T-helper 1 cell treated with Interleukin-12 subunit alpha and Interleukin-12 subunit beta and Interleukin-4 antibody, amounts not matched to agents 30 μg/mL and 1 μg/mL, for 36 hours (primary cell): ENCODE results near the gene EDIL3.

ENCODE experiments used
- H3K27ac Mint-ChIP-seq: one replicate; pipeline ENCODE4 v1.8.0; 2021; ENCODE audit warnings: mild to moderate bottlenecking, mixed read lengths
- H3K27me3 Mint-ChIP-seq: one replicate; pipeline ENCODE4 v1.8.0; 2021; ENCODE audit warnings: low read depth, mixed read lengths
- H3K36me3 Mint-ChIP-seq: one replicate; pipeline ENCODE4 v1.8.0; 2021; ENCODE audit warnings: low read depth, mixed read lengths
- H3K4me1 Mint-ChIP-seq: one replicate; pipeline ENCODE4 v1.8.0; 2021; ENCODE audit warnings: low read depth, mixed read lengths
- H3K4me3 Mint-ChIP-seq: one replicate; pipeline ENCODE4 v1.8.0; 2021; ENCODE audit warnings: mild to moderate bottlenecking, moderate library complexity, mixed read lengths
- H3K9me3 Mint-ChIP-seq: one replicate; pipeline ENCODE4 v1.8.0; 2021; ENCODE audit warnings: mixed read lengths

EDIL3 gene

DNA sequence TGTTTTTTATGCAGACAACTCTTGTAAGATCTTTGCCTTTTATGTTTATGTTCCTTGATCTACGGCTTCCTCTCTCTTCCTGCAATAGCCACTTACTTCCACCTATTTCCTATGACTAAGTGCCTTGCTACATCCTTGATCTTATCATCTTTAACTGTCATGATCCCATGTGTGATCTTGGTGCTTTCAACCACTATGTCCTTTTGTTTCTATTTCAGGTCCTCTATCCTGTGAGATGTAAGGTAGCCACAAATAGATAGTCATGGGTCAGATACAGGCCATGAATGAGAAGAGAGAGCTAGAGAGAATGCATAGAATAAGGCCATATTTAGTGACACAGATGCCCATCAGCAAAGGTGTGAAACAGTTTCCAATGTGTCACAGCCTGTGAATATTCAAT lies 420.4 kb downstream of the EDIL3 start:
- Mint-ChIP-seq H3K36me3 (no peaks in the 10 kb centered on the region), H3K27me3 (no peaks in the 10 kb centered on the region), H3K4me3 (no peak overlapping the region), H3K9me3 (no peaks in the 10 kb centered on the region), H3K4me1 (no peaks in the 10 kb centered on the region), H3K27ac (no peak overlapping the region)

- H3K4me1 Mint-ChIP-seq, result no peaks in the 10 kb centered on the region
- no peaks in the 10 kb centered on the region for H3K9me3 Mint-ChIP-seq
- H3K4me3 Mint-ChIP-seq, result no peak overlapping the region
- no peak overlapping the region for H3K27ac Mint-ChIP-seq
- H3K36me3 Mint-ChIP-seq, result no peaks in the 10 kb centered on the region
- H3K27me3 Mint-ChIP-seq, result no peaks in the 10 kb centered on the region
Measured at GRCh38 chr5:83957188-83957587, 427.5 kb downstream of the EDIL3 start.

DNA sequence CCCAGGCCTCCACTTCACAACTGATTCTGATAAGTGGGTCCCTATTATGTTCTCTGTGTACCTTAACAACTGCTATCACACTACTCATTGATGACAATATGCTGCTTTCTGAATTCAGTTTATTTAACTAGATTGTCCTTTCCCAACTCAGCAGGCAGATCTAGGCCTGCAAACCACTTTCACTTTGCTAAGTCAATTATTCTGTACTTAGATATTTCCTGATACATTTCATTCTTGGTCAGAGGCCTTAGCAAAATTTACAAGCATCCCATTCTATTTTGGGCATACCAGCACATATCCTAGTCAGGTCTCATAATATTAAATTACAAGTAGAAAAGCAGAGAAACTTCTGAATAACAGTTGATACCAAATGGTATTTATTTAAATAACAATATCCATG lies 428.3 kb downstream of the EDIL3 start:
- no peak overlapping the region for H3K4me3 Mint-ChIP-seq
- no peaks in the 10 kb centered on the region for H3K36me3 Mint-ChIP-seq
- H3K9me3 Mint-ChIP-seq, result no peaks in the 10 kb centered on the region
- no peaks in the 10 kb centered on the region for H3K4me1 Mint-ChIP-seq
- H3K27me3 Mint-ChIP-seq, result no peaks in the 10 kb centered on the region
- H3K27ac Mint-ChIP-seq, result no peak overlapping the region

DNA sequence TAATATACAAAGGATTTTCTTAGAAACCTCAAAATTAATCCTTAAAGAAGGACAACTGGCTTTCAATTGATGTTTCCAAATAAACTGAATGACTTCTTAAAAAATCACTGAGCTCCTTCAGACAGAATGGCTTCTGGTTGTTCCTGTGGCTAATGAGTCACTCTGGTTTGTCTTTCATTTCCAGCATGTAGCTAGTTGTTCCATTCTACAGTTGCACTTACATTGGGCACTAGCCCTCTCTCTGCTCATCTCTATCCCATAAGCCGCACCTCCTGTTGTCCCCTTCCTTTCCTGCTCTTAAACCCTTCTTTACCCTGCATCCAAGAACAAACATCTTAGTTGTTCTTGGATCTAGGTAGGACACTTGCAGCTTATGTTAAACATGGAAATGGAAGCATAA lies 428.8 kb downstream of the EDIL3 start:
- no peak overlapping the region for H3K27ac Mint-ChIP-seq
- no peaks in the 10 kb centered on the region for H3K4me1 Mint-ChIP-seq
- no peaks in the 10 kb centered on the region for H3K27me3 Mint-ChIP-seq
- no peaks in the 10 kb centered on the region for H3K9me3 Mint-ChIP-seq
- H3K4me3 Mint-ChIP-seq, result no peak overlapping the region
- H3K36me3 Mint-ChIP-seq, result no peaks in the 10 kb centered on the region

- H3K4me3 Mint-ChIP-seq, result no peak overlapping the region
- H3K36me3 Mint-ChIP-seq, result no peaks in the 10 kb centered on the region
- no peak overlapping the region for H3K27ac Mint-ChIP-seq
- H3K4me1 Mint-ChIP-seq, result no peaks in the 10 kb centered on the region
- H3K9me3 Mint-ChIP-seq, result no peaks in the 10 kb centered on the region
- H3K27me3 Mint-ChIP-seq, result no peaks in the 10 kb centered on the region
Measured at GRCh38 chr5:83947763-83948162, 436.9 kb downstream of the EDIL3 start.

DNA sequence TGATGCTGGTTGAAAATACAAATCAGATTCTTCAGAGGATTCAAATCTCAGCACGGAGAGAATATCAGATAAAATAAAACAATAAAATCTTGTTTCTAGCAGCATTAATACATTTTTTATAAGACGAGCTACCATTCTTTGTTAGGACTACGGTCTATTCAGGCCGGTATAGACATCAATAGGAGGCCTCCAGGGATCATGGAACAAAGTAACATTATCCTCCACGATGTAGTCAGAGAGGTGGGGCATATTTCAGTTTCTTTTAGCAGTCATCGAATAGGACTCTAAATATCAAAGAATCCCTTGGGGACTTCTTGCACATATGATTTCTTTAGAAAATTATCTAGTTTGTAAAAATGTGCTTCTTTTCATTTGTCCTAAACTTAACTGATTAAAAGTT lies 438.2 kb downstream of the EDIL3 start:
- H3K27me3 Mint-ChIP-seq, result no peaks in the 10 kb centered on the region
- no peak overlapping the region for H3K4me3 Mint-ChIP-seq
- no peaks in the 10 kb centered on the region for H3K4me1 Mint-ChIP-seq
- no peaks in the 10 kb centered on the region for H3K9me3 Mint-ChIP-seq
- H3K27ac Mint-ChIP-seq, result no peak overlapping the region
- no peaks in the 10 kb centered on the region for H3K36me3 Mint-ChIP-seq

DNA sequence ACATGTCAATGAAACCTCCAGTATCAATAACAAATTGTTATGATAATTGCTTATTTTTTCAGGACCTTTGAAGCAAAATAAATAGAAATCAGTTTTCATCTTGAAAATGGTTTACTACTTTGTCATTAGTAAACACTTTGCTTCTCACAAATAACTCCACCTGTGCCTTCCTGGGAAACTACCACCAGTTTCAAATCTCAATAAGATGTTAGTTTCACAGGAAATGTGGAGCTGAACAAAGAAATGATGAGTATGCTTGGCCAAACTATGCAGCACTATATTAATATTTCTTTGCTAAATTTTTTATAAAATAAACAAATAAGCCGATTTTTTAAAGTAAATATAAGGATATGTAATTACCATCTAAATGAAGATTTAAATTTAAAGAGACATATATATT lies 442.5 kb downstream of the EDIL3 start:
- Mint-ChIP-seq H3K4me3 (no peak overlapping the region), H3K36me3 (no peaks in the 10 kb centered on the region), H3K27me3 (no peaks in the 10 kb centered on the region), H3K4me1 (no peaks in the 10 kb centered on the region), H3K27ac (no peak overlapping the region), H3K9me3 (no peaks in the 10 kb centered on the region)

- no peaks in the 10 kb centered on the region for H3K36me3 Mint-ChIP-seq
- H3K27ac Mint-ChIP-seq, result no peak overlapping the region
- H3K27me3 Mint-ChIP-seq, result no peaks in the 10 kb centered on the region
- no peaks in the 10 kb centered on the region for H3K9me3 Mint-ChIP-seq
- H3K4me3 Mint-ChIP-seq, result no peak overlapping the region
- no peaks in the 10 kb centered on the region for H3K4me1 Mint-ChIP-seq
Measured at GRCh38 chr5:83937837-83938236, 446.8 kb downstream of the EDIL3 start.

GRCh38 chr5:83931969-83932368 lies 452.7 kb downstream of the EDIL3 start:
- H3K4me1 Mint-ChIP-seq, result no peaks in the 10 kb centered on the region

GRCh38 chr5:83927140-83927733 lies 457.4 kb downstream of the EDIL3 start:
- Mint-ChIP-seq H3K27me3 (no peaks in the 10 kb centered on the region), H3K9me3 (no peaks in the 10 kb centered on the region), H3K36me3 (no peaks in the 10 kb centered on the region), H3K27ac (no peak overlapping the region), H3K4me1 (no peaks in the 10 kb centered on the region), H3K4me3 (no peak overlapping the region)

More at GRCh38 chr5:83931969-83932368, 452.7 kb downstream of the EDIL3 start:
- Mint-ChIP-seq H3K9me3 (peaks cover 4% of the 10 kb centered on the region), H3K27me3 (no peaks in the 10 kb centered on the region), H3K4me3 (no peak overlapping the region), H3K36me3 (no peaks in the 10 kb centered on the region), H3K27ac (no peak overlapping the region)

- no peaks in the 10 kb centered on the region for H3K4me1 Mint-ChIP-seq
- H3K36me3 Mint-ChIP-seq, result no peaks in the 10 kb centered on the region
- H3K4me3 Mint-ChIP-seq, result no peak overlapping the region
- H3K27ac Mint-ChIP-seq, result no peak overlapping the region
- no peaks in the 10 kb centered on the region for H3K27me3 Mint-ChIP-seq
- H3K9me3 Mint-ChIP-seq, result no peaks in the 10 kb centered on the region
Measured at GRCh38 chr5:83925955-83926337, 458.7 kb downstream of the EDIL3 start.

DNA sequence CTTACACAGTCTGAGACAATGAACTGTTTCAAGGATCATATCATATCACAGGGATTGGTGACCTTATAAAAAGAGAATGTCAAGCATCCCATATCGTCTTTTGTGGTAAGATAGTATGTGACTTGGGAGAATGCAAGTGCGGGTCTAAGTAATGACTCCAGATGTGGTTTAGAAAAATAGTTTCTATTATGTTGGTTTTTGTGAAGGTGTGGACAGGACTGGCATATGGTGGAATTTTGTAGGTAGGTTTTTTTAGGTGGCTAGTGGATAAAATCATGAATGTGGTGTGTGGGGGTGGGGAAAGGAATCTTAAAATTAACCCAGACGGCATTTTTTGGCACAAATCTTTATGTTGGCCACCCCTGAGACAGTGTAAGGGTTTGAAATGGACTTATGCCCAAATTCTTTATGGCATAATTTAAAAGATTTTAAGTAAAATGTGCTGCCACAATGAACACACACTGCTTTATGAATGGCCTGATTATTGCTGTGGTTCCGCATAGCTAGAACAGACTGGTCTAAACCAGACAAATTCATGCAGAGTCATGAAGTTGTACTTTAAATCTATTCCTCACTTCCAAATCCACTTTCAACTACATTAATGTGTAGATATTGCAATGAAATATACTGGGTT lies 459.2 kb downstream of the EDIL3 start:
- H3K4me3 Mint-ChIP-seq, result no peak overlapping the region
- H3K4me1 Mint-ChIP-seq, result no peaks in the 10 kb centered on the region
- no peak overlapping the region for H3K27ac Mint-ChIP-seq
- no peaks in the 10 kb centered on the region for H3K36me3 Mint-ChIP-seq
- no peaks in the 10 kb centered on the region for H3K9me3 Mint-ChIP-seq
- no peaks in the 10 kb centered on the region for H3K27me3 Mint-ChIP-seq

DNA sequence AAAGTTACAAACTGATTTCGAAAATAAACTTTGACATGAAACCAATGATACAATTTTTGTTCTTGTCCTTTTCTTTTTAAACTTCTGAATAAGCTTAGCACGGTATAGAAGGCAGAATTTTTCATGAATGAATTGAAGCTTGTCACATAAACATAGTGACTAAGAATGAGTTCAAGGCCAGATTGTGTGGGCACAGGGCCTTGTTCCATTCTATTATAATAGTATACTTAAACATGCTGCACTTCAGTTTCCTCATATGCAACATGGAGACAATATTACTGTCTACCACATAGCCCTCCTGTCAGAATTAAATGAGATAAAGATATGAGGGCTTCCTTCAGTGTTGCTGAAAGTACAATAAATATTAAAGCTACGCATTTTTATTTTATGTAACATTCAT lies 459.8 kb downstream of the EDIL3 start:
- H3K27ac Mint-ChIP-seq, result no peak overlapping the region
- H3K27me3 Mint-ChIP-seq, result no peaks in the 10 kb centered on the region
- H3K4me3 Mint-ChIP-seq, result no peak overlapping the region
- no peaks in the 10 kb centered on the region for H3K36me3 Mint-ChIP-seq
- no peaks in the 10 kb centered on the region for H3K4me1 Mint-ChIP-seq
- no peaks in the 10 kb centered on the region for H3K9me3 Mint-ChIP-seq

- Mint-ChIP-seq H3K27ac (no peak overlapping the region), H3K4me3 (no peak overlapping the region), H3K4me1 (no peaks in the 10 kb centered on the region), H3K9me3 (no peaks in the 10 kb centered on the region), H3K36me3 (no peaks in the 10 kb centered on the region), H3K27me3 (no peaks in the 10 kb centered on the region)
Measured at GRCh38 chr5:83924171-83924570, 460.5 kb downstream of the EDIL3 start.

- no peak overlapping the region for H3K27ac Mint-ChIP-seq
- no peaks in the 10 kb centered on the region for H3K9me3 Mint-ChIP-seq
- H3K4me1 Mint-ChIP-seq, result no peaks in the 10 kb centered on the region
- no peaks in the 10 kb centered on the region for H3K27me3 Mint-ChIP-seq
- H3K36me3 Mint-ChIP-seq, result no peaks in the 10 kb centered on the region
- no peak overlapping the region for H3K4me3 Mint-ChIP-seq
Measured at GRCh38 chr5:83922699-83923098, 462.0 kb downstream of the EDIL3 start.
